GM19467 (cell line): ENCODE data around the gene ELP5.

Experiments
- ATAC-seq: cut with Tn5 transposase; IDR thresholded peaks from one replicate; pipeline ENCODE4 v1.9.1; 2021; ENCODE audit warnings: mild to moderate bottlenecking, moderate library complexity; ENCODE audit not compliant: unreplicated experiment

The ELP5 gene

GRCh38 chr17:7251661-7252175, 297 bp upstream of the ELP5 start, which contains the start of gene CTDNEP1:
Gene CTDNEP1, minus strand, starts transcription at chr17:7251734. Its CDS starts 438 bp downstream, at chr17:7251296.
- peak; percentile 81 for ATAC-seq

GRCh38 chr17:7253082-7253481, 1.1 kb downstream of the ELP5 start:
- no peak for ATAC-seq

- ATAC-seq: no peak
Observed at GRCh38 chr17:7254511-7254910, 2.5 kb downstream of the ELP5 start.

GRCh38 chr17:7256766-7257456, 4.9 kb downstream of the ELP5 start:
- ATAC-seq: no peak

- no peak for ATAC-seq
Observed at GRCh38 chr17:7258731-7259554, 6.9 kb downstream of the ELP5 start.

GRCh38 chr17:7259555-7259889, 7.5 kb downstream of the ELP5 start:
- ATAC-seq: no peak

GRCh38 chr17:7260151-7260550, 8.1 kb downstream of the ELP5 start:
- ATAC-seq: no peak

- ATAC-seq: no peak
Observed at GRCh38 chr17:7260651-7261378, 8.8 kb downstream of the ELP5 start.

- no peak for ATAC-seq
Observed at GRCh38 chr17:7261379-7262191, 9.6 kb downstream of the ELP5 start.

- ATAC-seq: no peak
Observed at GRCh38 chr17:7262192-7262934, 10.3 kb downstream of the ELP5 start, which contains the start of gene CLDN7. Gene CLDN7, minus strand, starts transcription at chr17:7262478. Its CDS starts 435 bp downstream, at chr17:7262043.

GRCh38 chr17:7262935-7263800, 11.2 kb downstream of the ELP5 start:
- no peak for ATAC-seq

GRCh38 chr17:7263801-7264078, 11.7 kb downstream of the ELP5 start:
- ATAC-seq: no peak

- ATAC-seq: no peak
Observed at GRCh38 chr17:7266784-7267183, 14.8 kb downstream of the ELP5 start.

- ATAC-seq: no peak
Observed at GRCh38 chr17:7279448-7279847, 27.4 kb downstream of the ELP5 start.

- ATAC-seq: peak; percentile 62
Observed at GRCh38 chr17:7280519-7281073, 28.6 kb downstream of the ELP5 start.

- no peak for ATAC-seq
Observed at GRCh38 chr17:7281074-7281952, 29.3 kb downstream of the ELP5 start, which contains the start of gene SLC2A4. Gene SLC2A4, plus strand, starts transcription at chr17:7281718. Its CDS starts 217 bp downstream, at chr17:7281935.

GRCh38 chr17:7281953-7282751, 30.1 kb downstream of the ELP5 start:
- no peak for ATAC-seq
